ENCODE results near the gene ALPK3.

The ALPK3 gene

GRCh38 chr15:84878504-84878903 is 61.3 kb downstream of the ALPK3 start:
- peak; percentile 23 for DNase-seq

- DNase-seq = no peak
Measured at GRCh38 chr15:84879088-84879780, 62.1 kb downstream of the ALPK3 start.

DNA sequence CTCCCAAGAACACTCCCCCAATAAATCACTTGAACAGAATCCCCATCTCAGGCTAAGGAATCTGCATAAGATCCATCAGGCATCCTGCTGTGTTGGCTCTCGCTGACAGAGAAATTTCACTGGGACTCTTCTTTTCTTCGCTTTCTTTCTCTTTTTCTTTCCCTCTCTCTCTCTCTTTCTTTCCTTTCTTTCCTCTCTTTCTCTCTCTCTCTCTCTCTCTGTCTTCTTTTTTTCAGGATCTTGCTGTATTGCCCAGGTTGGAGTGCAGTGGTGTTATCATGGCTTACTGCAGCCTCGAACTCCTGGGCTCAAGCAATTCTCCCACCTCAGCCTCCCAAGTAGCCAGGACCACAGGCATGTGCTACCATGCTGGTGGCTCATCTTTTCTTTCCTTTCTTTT is 62.9 kb downstream of the ALPK3 start:
- no peak for DNase-seq

DNA sequence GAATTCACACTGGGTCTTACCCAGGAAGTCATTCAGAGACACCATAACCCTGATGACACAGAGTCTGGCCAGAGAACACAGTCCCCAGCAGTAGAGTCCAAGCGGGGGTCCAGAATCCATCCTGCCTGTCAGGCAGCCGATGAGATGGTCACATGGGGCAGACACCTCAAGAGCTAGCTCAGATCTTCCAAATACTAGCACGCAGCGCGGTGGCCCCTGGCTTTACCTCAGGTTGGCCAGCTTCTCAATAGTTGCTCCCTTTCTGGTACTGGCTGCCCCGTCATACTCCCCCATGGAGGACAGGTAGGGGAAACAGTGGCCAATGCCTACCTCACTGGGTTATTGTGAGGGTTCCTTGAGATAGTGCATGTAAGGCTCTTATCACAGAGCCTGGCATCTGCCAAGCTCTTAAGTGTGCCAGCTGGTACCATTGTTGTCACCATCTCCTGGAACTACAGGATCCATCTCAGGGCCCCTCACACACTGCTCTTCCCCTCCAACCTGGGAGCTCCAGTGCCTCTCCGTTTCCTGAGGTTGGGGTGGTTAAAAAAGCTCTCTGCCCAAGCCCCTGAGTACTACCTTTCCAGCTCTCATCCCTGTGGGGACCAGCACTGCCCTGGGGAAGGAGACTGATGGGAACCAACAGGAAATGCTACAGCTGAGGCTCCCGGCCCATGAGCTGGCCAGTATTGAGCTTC is 63.8 kb downstream of the ALPK3 start:
- no peak for DNase-seq

GRCh38 chr15:84881520-84881830 is 64.3 kb downstream of the ALPK3 start:
- DNase-seq = no peak

DNA sequence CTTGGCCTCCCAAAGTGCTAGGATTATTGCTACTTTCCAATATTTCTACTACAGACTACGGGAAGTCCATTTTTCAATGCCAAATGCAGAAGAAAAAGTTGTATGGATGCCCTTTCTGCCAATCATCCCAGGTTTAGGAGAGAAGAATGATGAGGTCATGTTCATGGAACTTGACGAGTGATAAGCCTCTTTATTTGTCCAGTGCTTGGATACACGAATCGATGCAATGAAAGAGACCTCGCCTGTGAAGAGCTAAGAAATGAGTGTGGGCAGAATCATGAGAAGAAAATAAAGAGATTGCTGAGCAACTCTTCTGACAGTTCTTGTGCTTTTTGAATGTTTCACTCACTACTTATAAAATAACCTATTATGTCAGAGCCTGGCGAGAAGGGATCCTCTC is 66.3 kb downstream of the ALPK3 start:
- no peak for DNase-seq

DNA sequence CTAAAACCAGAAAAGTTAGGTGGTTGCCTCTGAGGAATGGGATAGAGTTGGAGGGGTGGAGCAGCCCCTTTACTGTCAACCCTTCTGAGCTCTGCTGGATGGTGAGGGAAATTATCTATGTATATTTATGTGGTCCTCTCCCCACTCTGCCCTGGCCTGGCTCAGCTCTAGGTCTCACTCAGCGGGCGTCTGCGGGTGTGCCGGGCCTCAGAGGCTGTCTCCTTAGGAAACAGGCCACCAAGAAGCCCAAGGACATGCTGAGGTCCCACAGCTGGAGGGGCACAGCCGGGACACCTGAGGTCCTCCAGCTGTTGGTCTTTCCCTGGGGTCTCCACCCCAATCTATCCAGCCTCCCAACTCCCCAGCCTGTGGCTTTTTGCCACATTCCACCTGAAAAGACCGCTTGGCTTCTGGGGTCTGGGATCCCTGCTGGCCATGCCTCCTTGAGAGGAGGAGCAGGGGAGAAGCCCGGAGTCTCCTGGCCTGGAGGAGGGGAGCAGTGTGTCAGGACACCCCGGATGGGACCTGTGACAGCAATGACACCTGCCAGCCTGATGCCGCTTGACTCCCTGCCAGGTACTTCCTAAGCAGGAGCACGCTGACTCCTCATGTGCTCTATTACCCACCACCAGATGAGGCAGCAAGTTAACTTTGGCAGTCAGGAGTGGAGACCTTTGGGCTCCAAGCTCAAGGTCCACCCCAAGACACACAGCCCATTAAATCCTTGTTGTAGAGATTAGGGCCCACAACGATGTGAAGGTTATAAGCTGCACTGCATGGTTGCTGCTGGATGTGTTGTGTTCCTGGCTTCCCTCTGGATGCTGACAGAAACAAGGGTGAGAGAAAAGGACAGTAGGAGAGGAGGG is 67.0 kb downstream of the ALPK3 start, which contains the start of gene SLC28A1:
Gene SLC28A1 (plus strand): TSS at position 747 of the 866 bp plus-strand sequence. CDS start 3,099 bp downstream, outside the sequence.
- DNase-seq = no peak

GRCh38 chr15:84885801-84886200 is 68.6 kb downstream of the ALPK3 start:
- DNase-seq = no peak

DNA sequence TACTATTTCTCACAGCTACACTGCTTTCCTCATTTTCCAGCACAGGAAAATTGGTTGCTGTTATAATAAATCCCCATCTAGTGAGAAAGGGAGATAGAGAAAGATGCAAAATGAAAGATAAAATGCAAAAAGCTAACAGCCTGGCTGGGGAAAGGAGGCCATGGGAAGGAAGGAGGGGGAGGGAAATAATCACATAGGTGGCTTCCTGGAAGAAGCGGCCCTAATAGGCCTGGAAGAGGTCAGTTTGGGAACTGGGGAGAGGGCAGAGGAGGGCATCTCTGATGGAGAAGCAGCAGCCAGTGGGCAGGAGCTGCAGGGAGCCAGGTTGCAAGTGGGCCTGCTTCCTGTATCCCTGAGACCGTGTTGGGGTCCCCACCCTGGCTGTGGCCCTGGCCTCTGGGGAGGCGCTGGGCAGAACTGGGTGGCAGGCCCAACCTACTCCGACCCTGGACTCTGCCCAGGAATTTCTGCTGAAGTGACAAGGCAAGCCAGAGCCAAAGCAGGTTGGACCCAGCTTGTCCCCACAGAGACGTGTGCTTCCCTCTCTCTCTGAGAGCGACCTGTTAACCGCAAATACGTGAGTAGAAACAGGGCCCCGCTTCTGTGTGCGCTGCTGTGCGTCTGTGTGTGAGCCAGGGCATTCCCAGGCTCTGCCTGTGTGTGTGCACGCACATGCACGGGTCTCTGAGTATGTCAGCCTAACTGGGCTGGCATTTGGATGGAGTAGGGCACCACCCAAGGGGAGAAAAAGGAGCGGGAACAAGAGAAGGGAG is 69.2 kb downstream of the ALPK3 start:
- no peak for DNase-seq

DNA sequence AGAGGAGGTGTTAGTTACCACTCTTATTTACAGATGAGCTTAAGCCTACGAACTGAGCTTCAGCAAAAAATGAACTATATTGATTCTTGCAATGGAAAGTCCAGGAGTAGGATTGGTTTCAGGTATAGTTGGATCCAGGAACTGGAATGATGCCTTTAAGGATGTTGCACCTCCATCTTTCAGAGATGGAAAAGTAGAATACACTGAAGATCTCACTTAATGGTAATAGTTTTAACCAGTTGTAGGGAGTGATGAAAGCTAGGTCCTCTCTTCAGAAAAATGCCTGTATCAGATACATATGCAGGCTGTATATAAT is 69.8 kb downstream of the ALPK3 start:
- DNase-seq = no peak

DNA sequence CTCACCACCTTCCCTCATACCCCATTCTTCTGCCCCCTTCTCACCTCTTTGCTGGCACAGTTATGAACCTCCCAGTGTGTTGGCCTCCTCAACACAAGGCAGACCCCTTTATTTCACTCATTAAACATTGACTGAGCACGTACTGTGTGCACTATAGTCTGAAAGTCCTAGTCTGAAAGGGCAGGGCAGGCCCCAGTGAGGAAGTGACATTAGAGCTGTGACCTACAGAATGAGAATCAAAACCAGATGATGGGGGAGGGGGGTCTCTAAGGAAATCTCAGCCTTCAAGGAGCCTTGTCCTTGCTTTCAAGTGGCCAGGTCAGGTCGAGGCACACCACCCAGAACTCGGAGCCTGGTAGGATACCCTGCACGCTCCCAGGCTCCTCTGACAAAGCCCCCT is 70.8 kb downstream of the ALPK3 start:
- DNase-seq = no peak

- no peak for DNase-seq
Measured at GRCh38 chr15:84888639-84889038, 71.5 kb downstream of the ALPK3 start.

DNA sequence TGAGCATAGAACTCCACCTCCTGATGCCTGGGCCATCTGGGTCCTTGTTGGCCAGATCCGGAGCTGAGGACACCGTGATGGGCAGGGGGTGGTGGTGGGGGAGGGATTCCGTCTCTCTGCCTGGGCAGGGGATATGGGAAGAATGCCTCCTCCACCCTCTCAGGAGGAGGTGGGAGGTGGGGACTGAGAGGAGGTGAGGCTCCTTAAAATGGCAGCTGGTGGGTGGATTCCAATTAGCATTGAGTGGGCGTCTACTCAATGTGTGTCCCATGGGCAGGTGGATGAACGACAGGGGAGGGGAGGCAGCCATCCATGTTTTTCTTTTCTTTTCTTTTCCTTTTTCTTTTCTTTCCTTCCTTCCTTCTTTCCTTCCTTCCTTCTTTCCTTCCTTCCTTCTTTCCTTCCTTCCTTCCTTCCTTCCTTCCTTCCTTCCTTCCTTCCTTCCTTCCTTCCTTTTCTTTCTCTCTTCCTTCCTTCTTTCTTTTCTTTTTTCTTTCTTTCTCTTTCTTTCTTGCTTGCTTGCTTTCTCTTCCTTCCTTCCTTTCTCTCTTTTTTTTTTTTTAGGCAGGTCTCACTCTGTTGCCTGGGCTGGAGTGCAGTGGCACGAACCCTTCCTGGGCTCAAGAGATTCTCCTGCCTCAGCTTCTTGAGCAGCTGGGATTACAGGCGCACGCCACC is 72.3 kb downstream of the ALPK3 start:
- DNase-seq = no peak

DNA sequence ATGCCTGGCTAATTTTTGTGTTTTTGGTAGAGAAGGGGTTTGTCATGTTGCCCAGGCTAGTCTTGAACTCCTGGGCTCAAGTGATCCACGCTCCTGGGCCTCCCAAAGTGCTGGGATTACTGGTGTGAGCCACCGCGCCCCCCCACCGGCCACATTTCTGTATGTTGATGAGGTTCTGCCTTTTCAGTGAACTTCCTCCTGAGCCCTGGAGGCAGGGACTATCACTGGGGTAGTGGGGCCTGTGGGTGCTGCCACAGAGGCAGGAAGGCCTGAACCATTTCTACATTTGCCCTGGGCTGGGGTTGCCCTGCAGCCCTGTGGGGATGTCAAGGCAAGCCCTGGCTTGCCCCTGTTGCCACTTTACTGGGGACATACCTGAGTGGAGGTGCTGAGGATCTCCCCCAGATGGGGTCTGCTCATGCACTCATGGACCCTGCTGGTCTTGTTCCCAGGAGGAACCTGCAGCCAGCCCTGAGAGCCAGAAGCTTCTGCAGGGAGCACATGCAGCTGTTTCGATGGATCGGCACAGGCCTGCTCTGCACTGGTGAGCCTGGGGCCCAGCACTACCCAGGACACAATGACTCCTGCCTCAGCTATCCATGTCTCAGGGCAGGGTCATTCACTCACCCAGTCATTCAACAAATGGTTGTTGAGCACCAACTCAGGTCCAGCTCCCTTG is 73.0 kb downstream of the ALPK3 start:
- DNase-seq = no peak

DNA sequence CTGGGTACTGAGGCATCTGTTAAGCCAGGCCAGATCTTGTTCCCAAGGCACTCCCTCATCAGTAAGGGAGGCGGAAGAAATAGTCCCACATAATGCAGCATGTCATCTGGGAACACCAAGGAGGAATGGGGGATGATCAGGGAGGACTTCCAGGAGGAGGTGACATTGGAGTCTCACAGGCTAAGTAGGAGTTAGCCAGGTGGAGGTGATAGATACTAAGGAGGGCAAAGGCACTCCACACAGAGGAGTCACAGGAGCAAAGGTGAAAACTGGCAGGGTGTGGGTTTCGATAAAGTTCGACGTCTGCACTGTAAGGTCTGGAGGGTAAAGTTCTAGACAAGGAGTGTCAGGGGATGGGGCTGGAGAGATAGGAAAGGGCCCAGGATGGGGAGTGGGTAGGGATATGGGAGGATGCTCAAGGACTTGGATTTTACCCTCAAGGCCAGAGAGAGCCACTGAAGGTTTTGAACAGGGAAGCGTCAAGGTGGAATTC is 73.6 kb downstream of the ALPK3 start:
- DNase-seq = no peak

DNA sequence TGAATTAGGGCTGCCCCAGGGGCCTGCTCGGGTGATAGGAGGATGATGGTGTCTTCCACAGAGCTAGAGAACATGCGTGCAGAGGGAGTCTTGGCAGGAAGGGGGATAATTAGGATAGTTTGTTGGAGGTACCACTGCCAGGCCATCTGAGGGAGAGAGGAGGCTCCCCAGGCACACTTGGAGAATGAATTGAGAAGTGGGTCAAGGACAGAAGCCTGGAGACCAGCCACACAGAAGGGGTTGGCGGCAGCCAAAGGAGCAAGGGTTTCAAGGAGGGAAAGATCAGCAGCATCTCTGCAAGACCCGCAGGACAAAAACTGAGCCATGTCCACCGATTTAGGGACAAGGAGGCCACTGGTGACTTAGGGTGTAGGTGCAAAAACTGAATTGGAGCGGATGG is 74.2 kb downstream of the ALPK3 start:
- no peak for DNase-seq

DNA sequence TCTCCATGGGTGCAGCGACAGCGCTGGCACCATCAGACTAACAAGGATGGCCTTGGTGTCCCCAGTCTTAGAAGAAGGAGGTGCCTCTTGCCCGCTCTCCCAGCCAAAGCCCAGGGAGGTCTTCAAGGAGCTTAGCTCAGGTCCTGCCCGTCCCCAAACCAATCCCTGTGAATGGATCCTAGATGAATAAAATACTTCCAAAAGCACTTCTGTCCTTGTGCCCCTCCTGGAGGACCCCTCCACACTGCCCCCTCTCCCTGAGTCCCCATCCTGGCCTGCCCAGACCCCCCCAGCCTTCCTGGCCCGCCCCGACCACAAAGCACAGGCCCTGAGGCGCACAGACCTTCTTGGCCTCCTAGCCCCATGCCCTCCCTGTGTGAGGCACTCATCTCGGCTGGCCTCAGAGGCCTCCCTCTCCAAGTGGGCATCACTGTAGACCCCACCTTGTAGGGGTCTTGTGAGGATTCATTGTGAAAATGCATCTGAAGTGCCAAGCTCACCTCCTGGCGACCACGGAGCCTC is 75.7 kb downstream of the ALPK3 start:
- no peak for DNase-seq

DNA sequence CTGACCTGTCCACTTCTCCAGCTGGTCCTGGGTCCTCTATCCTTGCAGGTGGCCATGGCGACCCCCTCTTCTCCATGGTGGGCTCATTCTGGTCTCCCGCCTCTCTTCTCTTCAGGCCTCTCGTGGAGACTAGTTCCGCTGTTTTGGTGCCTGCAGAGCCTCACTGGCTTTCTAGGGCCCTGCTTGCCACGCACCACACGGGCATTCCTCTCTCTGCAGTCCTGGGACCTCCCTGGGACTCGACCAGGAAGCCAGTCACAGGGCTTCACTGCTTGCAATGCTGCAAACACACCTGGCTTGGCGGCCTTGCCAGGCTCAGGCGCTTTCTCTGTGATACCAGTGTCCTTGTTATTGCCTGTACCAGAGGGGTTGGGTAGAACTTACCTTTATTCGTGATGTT is 76.5 kb downstream of the ALPK3 start:
- no peak for DNase-seq

DNA sequence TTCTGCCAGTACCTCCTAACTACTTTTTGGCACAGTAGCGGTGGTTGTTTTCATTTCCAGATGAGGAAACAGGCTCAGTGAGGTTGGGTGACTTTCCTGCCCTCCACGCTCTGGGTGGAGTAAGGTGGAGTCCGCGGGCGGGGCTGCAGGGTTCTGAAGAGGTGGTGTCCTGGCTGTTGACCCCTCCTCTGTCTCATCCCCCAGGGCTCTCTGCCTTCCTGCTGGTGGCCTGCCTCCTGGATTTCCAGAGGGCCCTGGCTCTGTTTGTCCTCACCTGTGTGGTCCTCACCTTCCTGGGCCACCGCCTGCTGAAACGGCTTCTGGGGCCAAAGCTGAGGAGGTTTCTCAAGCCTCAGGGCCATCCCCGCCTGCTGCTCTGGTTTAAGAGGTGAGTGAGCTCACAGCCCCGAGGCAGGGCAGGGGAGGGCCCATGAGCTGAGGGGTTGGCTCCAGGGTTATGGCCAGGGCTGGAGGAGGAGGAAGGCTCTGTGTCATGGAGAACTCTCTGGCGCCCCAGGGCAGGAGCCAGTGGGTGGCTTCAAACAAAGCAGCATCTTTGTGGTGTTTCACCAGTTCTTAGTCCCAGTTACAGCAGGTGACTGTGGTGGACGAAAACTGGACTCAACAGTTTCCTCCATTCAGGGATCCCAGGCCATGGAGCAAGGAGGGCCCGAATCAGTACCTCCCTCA is 77.7 kb downstream of the ALPK3 start:
- DNase-seq = no peak

DNA sequence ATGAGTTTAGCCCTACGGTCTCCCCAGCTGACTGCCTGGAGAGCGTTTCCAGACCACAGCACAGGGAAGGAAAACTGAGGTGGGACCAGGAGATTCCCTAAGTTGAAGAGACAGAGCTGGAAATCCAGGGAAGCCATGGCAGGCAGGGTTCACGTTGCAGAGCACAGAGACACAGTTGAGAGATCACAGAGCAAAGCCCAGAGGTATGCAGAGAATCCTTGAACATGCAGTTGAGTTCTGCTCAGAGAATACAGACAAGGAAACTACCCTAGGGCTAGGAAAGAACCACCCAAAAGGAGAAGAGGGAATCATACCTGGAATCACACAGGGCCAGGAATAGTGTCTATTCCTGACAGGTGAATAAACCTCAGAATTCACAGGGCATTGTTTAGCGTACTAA is 81.6 kb downstream of the ALPK3 start:
- DNase-seq = no peak

GRCh38 chr15:84899750-84900149 is 82.6 kb downstream of the ALPK3 start:
- DNase-seq = no peak

Measured in NCI-H345 (cell line).